Right lobe of liver (tissue), 6 donors: ENCODE data around the gene AREL1. TPM values are rescaled to one million over a fixed set of nuclear protein-coding genes. Genes with fewer than 3 reads are reported as not detected.

ENCODE experiments used
- ATAC-seq, 4 donors: fragments of 200-7000 bp; cut with Tn5 transposase; one replicate each; pipeline ENCODE4 v1.9.1; 2020; ENCODE audit warnings: mild to moderate bottlenecking in 4 of 4, moderate library complexity in 4 of 4
- DNase-seq, 3 donors: peaks; one replicate each; pipeline ENCODE4 v3.0.0-alpha.2; 2020
- H3K27ac ChIP-seq, 3 donors: fragments of 200-600 bp; one replicate each; pipeline ENCODE4 v1.8.0; 2022
- H3K27me3 ChIP-seq, 2 donors: fragments of 200-600 bp; one replicate each; pipeline ENCODE4 v1.8.0; 2022
- H3K36me3 ChIP-seq, 4 donors: fragments of 200-600 bp; sonication (generic) in 1 of 4; one replicate each; pipeline versions ENCODE4 v1.5.1 to v1.8.0; 2017 to 2022; ENCODE audit warnings: control low read depth in 1 of 4
- H3K4me1 ChIP-seq, 4 donors: fragments of 200-600 bp; sonication (generic) in 1 of 4; one replicate each; pipeline versions ENCODE4 v1.5.1 to v1.8.0; 2017 to 2022; ENCODE audit warnings: control low read depth in 1 of 4
- H3K4me3 ChIP-seq, 3 donors: fragments of 200-600 bp; one replicate each; pipeline ENCODE4 v1.8.0; 2022
- H3K9me3 ChIP-seq, 4 donors: fragments of 200-600 bp; sonication (generic) in 1 of 4; one replicate each; pipeline versions ENCODE4 v1.5.1 to v1.8.0; 2017 to 2022; ENCODE audit warnings: control low read depth in 1 of 4
- POLR2A ChIP-seq: fragments of 450-650 bp; IDR thresholded peaks from one replicate; pipeline ENCODE4 v1.6.1; 2017; ENCODE audit warnings: antibody characterized with exemption, mild to moderate bottlenecking
- WGBS: methylation state at CpG from one replicate; pipeline ENCODE4 v1.1.6; 2018; ENCODE audit warnings: low coverage, low lambda C conversion rate; ENCODE audit not compliant: insufficient coverage; ENCODE audit errors: missing lambda C conversion rate; 5-methylcytosine and 5-hydroxymethylcytosine counted together
- intact Hi-C, 2 donors: fragments of 100-400 bp; cut with DNase I; formaldehyde crosslinking; loops; one replicate each; pipeline versions ENCODE4 v1.11.2 to v1.14.1; 2022
- total RNA-seq, 6 experiments: library from RNA; depleted of rRNA in 2 of 6; stranded (reverse); fragments of >200 nt in 2 of 6; fragmentation: NEBNext Ultra II Directional in 3 of 6; extraction: Animal tissue kit (Norgen Biotek cat#: 25700) in 3 of 6; gene quantifications; one replicate each; pipeline versions ENCODE4 v1.1.0 to v1.2.4, GENCODE V29; 2016 to 2023
- TF ChIP-seq, protein P1 (sequence below), 4 donors: fragments of 200-600 bp in 3 of 4; fragments of 450-650 bp in 1 of 4; IDR thresholded peaks; one replicate each; pipeline versions ENCODE4 v1.5.1 to v1.8.0; 2016 to 2022; ENCODE audit warnings: antibody characterized with exemption in 4 of 4, mild to moderate bottlenecking in 2 of 4
- donor health status: DM: no; HTN: yes; CAD: no.
- donor health status: DM: no; HTN: no; CAD: no.
- donor health status: DM: no; HTN: no; CAD: no.
- donor health status: DM: no; HTN: yes; CAD: no.
- donor health status: DM: no; HTN: yes; CAD: no.

AREL1 gene
- total RNA-seq, 6 experiments from 2014 or later = 12.7 to 17.9 (median 15.9) TPM

DNA sequence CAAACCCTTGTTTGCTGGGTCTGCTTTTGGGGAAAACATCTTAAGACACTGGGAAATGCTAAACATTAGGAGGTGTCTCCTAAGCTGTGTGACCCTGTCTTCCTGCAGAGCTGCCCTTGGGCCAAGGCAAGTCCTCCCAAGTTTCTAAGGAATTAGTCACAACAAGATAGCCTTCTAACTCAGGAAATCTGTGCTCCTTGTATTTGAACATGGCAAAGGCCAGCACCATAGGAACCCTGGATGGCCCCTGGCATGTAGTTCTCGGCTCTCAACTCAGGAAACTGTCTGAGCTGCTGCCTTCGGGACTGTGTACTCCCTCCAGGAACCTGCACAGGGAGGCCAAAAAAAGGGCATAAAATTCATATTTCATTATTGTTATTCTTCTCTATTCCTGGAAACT lies 63.2 kb downstream of the AREL1 start:
- no peak for DNase-seq
- Histone ChIP-seq H3K4me1 (no peaks in the 10 kb centered on the region), H3K36me3 (no peaks in the 10 kb centered on the region), H3K27ac (no peak overlapping the region), H3K27me3 (no peaks in the 10 kb centered on the region), H3K9me3 (no peaks in the 10 kb centered on the region), H3K4me3 (no peak overlapping the region)
- WGBS = 52% methylated on average over 2 of the region's 2 CpGs
- intact Hi-C loops = no loop called here
- ATAC-seq = peak; percentile 35 to 78 (median 44)
- TF ChIP-seq, protein P1, sequence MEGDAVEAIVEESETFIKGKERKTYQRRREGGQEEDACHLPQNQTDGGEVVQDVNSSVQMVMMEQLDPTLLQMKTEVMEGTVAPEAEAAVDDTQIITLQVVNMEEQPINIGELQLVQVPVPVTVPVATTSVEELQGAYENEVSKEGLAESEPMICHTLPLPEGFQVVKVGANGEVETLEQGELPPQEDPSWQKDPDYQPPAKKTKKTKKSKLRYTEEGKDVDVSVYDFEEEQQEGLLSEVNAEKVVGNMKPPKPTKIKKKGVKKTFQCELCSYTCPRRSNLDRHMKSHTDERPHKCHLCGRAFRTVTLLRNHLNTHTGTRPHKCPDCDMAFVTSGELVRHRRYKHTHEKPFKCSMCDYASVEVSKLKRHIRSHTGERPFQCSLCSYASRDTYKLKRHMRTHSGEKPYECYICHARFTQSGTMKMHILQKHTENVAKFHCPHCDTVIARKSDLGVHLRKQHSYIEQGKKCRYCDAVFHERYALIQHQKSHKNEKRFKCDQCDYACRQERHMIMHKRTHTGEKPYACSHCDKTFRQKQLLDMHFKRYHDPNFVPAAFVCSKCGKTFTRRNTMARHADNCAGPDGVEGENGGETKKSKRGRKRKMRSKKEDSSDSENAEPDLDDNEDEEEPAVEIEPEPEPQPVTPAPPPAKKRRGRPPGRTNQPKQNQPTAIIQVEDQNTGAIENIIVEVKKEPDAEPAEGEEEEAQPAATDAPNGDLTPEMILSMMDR (IDR thresholded peaks at IDR 0.05) = no peak
- TF ChIP-seq POLR2A = no peak

DNA sequence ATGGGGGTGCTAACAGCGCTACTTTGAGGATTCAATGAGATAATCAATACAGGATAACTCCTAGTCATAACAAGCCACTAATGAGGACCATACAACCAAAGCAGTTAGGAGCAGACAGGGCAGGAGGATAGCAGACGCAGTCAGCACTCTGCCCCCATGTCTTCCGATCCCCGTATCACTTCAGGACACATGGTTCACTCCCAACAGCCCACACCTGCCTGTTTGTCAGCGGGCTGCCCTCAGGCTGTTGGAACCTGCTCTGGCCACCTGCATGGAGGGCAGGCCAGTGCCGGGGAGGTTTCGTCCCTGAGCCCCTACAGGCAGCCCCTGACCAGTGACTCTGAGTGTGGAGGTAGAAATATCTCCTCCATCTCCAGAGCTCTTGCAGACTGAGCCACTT lies 63.7 kb downstream of the AREL1 start:
- no peak overlapping the region for H3K27ac ChIP-seq
- DNase-seq = no peak
- H3K36me3 ChIP-seq = no peaks in the 10 kb centered on the region
- H3K4me3 ChIP-seq = no peak overlapping the region
- TF ChIP-seq, protein P1 (IDR thresholded peaks at IDR 0.05) = no peak
- TF ChIP-seq POLR2A = no peak
- WGBS = no CpG with 5 or more reads among the region's 7 CpGs
- ATAC-seq = peak in 1 of 4 donors; percentile 7
- H3K4me1 ChIP-seq = no peaks in the 10 kb centered on the region
- H3K27me3 ChIP-seq = no peaks in the 10 kb centered on the region
- intact Hi-C loops = no loop called here
- H3K9me3 ChIP-seq = no peaks in the 10 kb centered on the region

DNA sequence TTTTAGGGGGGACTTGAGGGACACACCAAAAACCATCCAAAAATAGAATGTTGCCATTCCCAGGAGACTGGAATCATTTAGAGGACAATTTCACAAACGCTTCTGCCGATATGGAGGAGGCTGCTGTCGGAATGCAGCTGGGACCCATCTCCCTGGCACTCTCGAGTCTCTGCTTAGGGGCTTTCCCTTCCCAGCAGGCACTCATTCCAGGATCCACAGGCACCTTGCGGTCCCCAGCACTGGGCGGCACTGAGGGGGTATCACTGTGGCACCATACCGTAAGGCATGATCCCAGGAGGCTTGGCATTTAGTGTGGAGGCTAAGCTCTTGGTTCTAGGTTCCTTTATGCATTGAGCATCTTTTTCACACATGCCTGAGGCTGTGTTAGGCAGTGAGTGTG lies 64.3 kb downstream of the AREL1 start:
- Histone ChIP-seq H3K27ac (no peak overlapping the region), H3K4me1 (no peaks in the 10 kb centered on the region), H3K4me3 (no peak overlapping the region), H3K36me3 (no peaks in the 10 kb centered on the region), H3K9me3 (no peaks in the 10 kb centered on the region), H3K27me3 (no peaks in the 10 kb centered on the region)
- no peak for DNase-seq
- intact Hi-C loops = no loop called here
- TF ChIP-seq, protein P1 (IDR thresholded peaks at IDR 0.05) = no peak
- no peak for TF ChIP-seq POLR2A
- WGBS = 71% methylated on average over 7 of the region's 7 CpGs
- no peak for ATAC-seq

DNA sequence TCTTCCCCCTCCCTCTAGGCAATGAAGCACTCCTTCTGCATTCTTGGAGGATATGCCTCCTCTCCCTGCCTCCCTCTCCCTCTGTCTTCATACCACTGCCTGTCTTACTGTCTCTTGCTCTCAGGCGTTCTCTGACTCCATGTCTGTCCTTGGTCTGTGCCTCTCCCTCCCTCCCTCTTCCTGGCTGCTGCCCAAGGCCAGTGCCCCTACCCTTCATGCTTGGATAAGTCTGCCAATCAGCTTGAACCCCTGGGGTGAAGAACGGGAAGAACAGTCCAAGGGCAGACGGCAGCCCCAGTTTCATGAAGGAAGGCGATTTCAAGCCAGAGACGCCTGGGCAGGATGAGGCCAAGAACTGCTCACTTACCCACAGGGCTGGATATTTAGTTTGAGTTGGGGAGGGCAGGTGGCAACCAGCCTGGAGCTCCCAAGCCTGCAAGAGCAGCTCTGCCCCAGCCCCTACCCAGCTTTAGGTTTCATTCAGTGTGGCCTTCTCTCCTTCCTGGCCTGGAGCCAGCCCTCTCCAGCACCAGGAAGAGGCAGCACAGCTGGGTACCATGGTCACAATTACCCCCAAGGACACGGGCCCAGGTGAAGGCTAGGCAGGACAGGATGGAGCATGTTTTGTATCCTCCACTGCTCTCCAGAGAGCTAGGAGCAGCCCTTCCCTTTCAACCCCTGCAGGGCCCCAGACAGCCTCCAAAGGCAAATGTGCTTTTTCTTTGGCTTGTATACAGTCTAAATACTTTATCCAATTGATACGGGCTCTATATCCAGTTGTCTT lies 65.0 kb downstream of the AREL1 start:
- WGBS = 35% methylated on average over 6 of the region's 7 CpGs
- TF ChIP-seq POLR2A = no peak
- TF ChIP-seq, protein P1 (IDR thresholded peaks at IDR 0.05) = no peak
- ATAC-seq (peak in 1 of 4 donors; percentile 21), DNase-seq (no peak)
- Histone ChIP-seq H3K27ac (no peak overlapping the region), H3K4me1 (no peaks in the 10 kb centered on the region), H3K4me3 (no peak overlapping the region), H3K9me3 (no peaks in the 10 kb centered on the region), H3K27me3 (no peaks in the 10 kb centered on the region), H3K36me3 (no peaks in the 10 kb centered on the region)
- intact Hi-C loops = no loop called here
